Parathyroid adenoma (tissue), 2 donors: Measurements from ENCODE around the gene LAG3.
A peak's percentile ranks its signal among the peaks of the same experiment; 100 is the strongest.

Experiments
- H2AFZ ChIP-seq: fragments of 300-600 bp; sonication (generic); one replicate; pipeline ENCODE4 v1.7.0; 2017; ENCODE audit warnings: antibody characterized with exemption, mild to moderate bottlenecking
- H3K27ac ChIP-seq: fragments of 300-600 bp; sonication (generic); one replicate; pipeline ENCODE4 v1.7.0; 2017
- H3K27me3 ChIP-seq: fragments of 300-600 bp; sonication (generic); one replicate; pipeline ENCODE4 v1.7.0; 2017; ENCODE audit warnings: low read length; ENCODE audit not compliant: control insufficient read depth, insufficient read depth
- H3K36me3 ChIP-seq: fragments of 300-600 bp; sonication (generic); one replicate; pipeline ENCODE4 v1.7.0; 2017; ENCODE audit warnings: low read length; ENCODE audit not compliant: control insufficient read depth, insufficient read depth
- H3K4me1 ChIP-seq: fragments of 300-600 bp; sonication (generic); one replicate; pipeline ENCODE4 v1.7.0; 2017; ENCODE audit warnings: control low read depth
- H3K4me2 ChIP-seq: fragments of 300-600 bp; sonication (generic); one replicate; pipeline ENCODE4 v1.7.0; 2017; ENCODE audit warnings: low read length
- H3K4me3 ChIP-seq: fragments of 300-600 bp; sonication (generic); one replicate; pipeline ENCODE4 v1.7.0; 2017; ENCODE audit warnings: low read depth, low read length
- H3K79me2 ChIP-seq: fragments of 300-600 bp; sonication (generic); one replicate; pipeline ENCODE4 v1.7.0; 2017; ENCODE audit warnings: control low read depth
- H3K9ac ChIP-seq: fragments of 300-600 bp; sonication (generic); one replicate; pipeline ENCODE4 v1.7.0; 2017; ENCODE audit warnings: mild to moderate bottlenecking
- H3K9me3 ChIP-seq: fragments of 300-600 bp; sonication (generic); one replicate; pipeline ENCODE4 v1.7.0; 2017; ENCODE audit warnings: low read length; ENCODE audit not compliant: control insufficient read depth
- CTCF ChIP-seq: fragments of 300-600 bp; sonication (generic); IDR thresholded peaks from one replicate; pipeline ENCODE4 v1.7.0; 2017; ENCODE audit warnings: antibody characterized with exemption, mild to moderate bottlenecking
- donor health status: primary hyperparathyroidism.

Gene LAG3

GRCh38 chr12:6765048-6765633 lies 7.2 kb upstream of the LAG3 start:
- Histone ChIP-seq H3K36me3 (no peaks in the 10 kb centered on the region), H3K9me3 (no peaks in the 10 kb centered on the region), H2AFZ (peak overlapping the region; percentile 80), H3K4me3 (peak overlapping the region; percentile 63), H3K79me2 (peaks cover 5% of the 10 kb centered on the region), H3K4me1 (peaks cover 35% of the 10 kb centered on the region), H3K9ac (no peak overlapping the region), H3K4me2 (peak overlapping the region; percentile 91), H3K27ac (peak overlapping the region; percentile 97), H3K27me3 (no peaks in the 10 kb centered on the region)
- no peak for TF ChIP-seq CTCF

GRCh38 chr12:6765634-6766581 lies 6.4 kb upstream of the LAG3 start, which contains the start of gene PTMS:
Gene PTMS, plus strand, starts transcription at chr12:6766363. Its CDS starts 343 bp downstream, at chr12:6766706.
- H3K9ac ChIP-seq: peak within 1 kb of the TSS; percentile 97
- H3K4me2 ChIP-seq: peak within 1 kb of the TSS; percentile 91
- H3K36me3 ChIP-seq: no peaks in the 10 kb centered on the region
- peak within 1 kb of the TSS; percentile 97 for H3K27ac ChIP-seq
- H2AFZ ChIP-seq: peak within 1 kb of the TSS; percentile 80
- TF ChIP-seq CTCF: no peak
- peak within 1 kb of the TSS; percentile 71 for H3K4me3 ChIP-seq
- H3K4me1 ChIP-seq: peaks cover 39% of the 10 kb centered on the region
- no peaks in the 10 kb centered on the region for H3K9me3 ChIP-seq
- H3K27me3 ChIP-seq: no peaks in the 10 kb centered on the region
- peaks cover 5% of the 10 kb centered on the region for H3K79me2 ChIP-seq

- peak; percentile 76 for TF ChIP-seq CTCF
Measured at GRCh38 chr12:6766651-6767349, 5.5 kb upstream of the LAG3 start.

GRCh38 chr12:6767353-6768319 lies 4.7 kb upstream of the LAG3 start:
- H3K9ac ChIP-seq: peak overlapping the region; percentile 97
- TF ChIP-seq CTCF: no peak
- no peaks in the 10 kb centered on the region for H3K9me3 ChIP-seq
- no peaks in the 10 kb centered on the region for H3K27me3 ChIP-seq
- H3K4me2 ChIP-seq: peak overlapping the region; percentile 69
- H3K27ac ChIP-seq: peak overlapping the region; percentile 91
- peak overlapping the region; percentile 71 for H3K4me3 ChIP-seq
- H2AFZ ChIP-seq: peak overlapping the region; percentile 28
- no peaks in the 10 kb centered on the region for H3K36me3 ChIP-seq
- H3K4me1 ChIP-seq: peaks cover 42% of the 10 kb centered on the region
- peaks cover 5% of the 10 kb centered on the region for H3K79me2 ChIP-seq

More at GRCh38 chr12:6766651-6767349, 5.5 kb upstream of the LAG3 start:
- Histone ChIP-seq H3K4me2 (peak overlapping the region; percentile 69), H3K36me3 (no peaks in the 10 kb centered on the region), H3K9me3 (no peaks in the 10 kb centered on the region), H2AFZ (peak overlapping the region; percentile 28), H3K9ac (peak overlapping the region; percentile 97), H3K79me2 (peaks cover 5% of the 10 kb centered on the region), H3K4me1 (peaks cover 42% of the 10 kb centered on the region), H3K27me3 (no peaks in the 10 kb centered on the region), H3K27ac (peak overlapping the region; percentile 91), H3K4me3 (peak overlapping the region; percentile 71)
